NCI-H2029 (cell line): ENCODE results near the gene SYT11.
"Not testable (repeated sequence)": the region's sequence is repeated elsewhere in the genome, so short reads cannot be mapped to it uniquely, and the experiment has no call there.

ENCODE experiments used
- DNase-seq: peaks from one replicate; lab custom pipeline; 2025; lab: John Stamatoyannopoulos, UW

SYT11 gene

GRCh38 chr1:155899683-155900082, 40.3 kb downstream of the SYT11 start:
- DNase-seq, result no peak

GRCh38 chr1:155900161-155900560, 40.8 kb downstream of the SYT11 start:
- DNase-seq, result no peak

- DNase-seq, result no peak
Observed at GRCh38 chr1:155904261-155904660, 44.9 kb downstream of the SYT11 start.

- DNase-seq, result no peak
Observed at GRCh38 chr1:155909894-155910293, 50.5 kb downstream of the SYT11 start.

GRCh38 chr1:155910621-155911121, 51.3 kb downstream of the SYT11 start:
- no peak for DNase-seq

- DNase-seq, result peak; percentile 46
Observed at GRCh38 chr1:155911156-155912055, 52.0 kb downstream of the SYT11 start, which contains the start of gene RIT1. RIT1 (minus strand) TSS chr1:155911349; CDS start chr1:155910761, 588 bp downstream.

GRCh38 chr1:155912056-155912536, 52.7 kb downstream of the SYT11 start:
- no peak for DNase-seq

GRCh38 chr1:155913969-155914757, 54.8 kb downstream of the SYT11 start:
- DNase-seq, result no peak

GRCh38 chr1:155918660-155919059, 59.3 kb downstream of the SYT11 start:
- no peak for DNase-seq

GRCh38 chr1:155919801-155920200, 60.4 kb downstream of the SYT11 start:
- no peak for DNase-seq

GRCh38 chr1:155920717-155921116, 61.4 kb downstream of the SYT11 start:
- no peak for DNase-seq

GRCh38 chr1:155925506-155925905, 66.1 kb downstream of the SYT11 start:
- DNase-seq, result no peak

GRCh38 chr1:155929057-155929456, 69.7 kb downstream of the SYT11 start:
- no peak for DNase-seq

- not testable (repeated sequence) for DNase-seq
Observed at GRCh38 chr1:155930725-155931124, 71.4 kb downstream of the SYT11 start.

GRCh38 chr1:155931332-155932038, 72.1 kb downstream of the SYT11 start:
- DNase-seq, result no peak

GRCh38 chr1:155932081-155932480, 72.7 kb downstream of the SYT11 start:
- DNase-seq, result no peak

GRCh38 chr1:155932487-155932886, 73.1 kb downstream of the SYT11 start:
- no peak for DNase-seq

- no peak for DNase-seq
Observed at GRCh38 chr1:155933591-155934096, 74.3 kb downstream of the SYT11 start.

GRCh38 chr1:155934097-155934935, 74.9 kb downstream of the SYT11 start, which contains the start of gene KHDC4:
KHDC4 (minus strand) TSS chr1:155934413; CDS start chr1:155934373, 40 bp downstream.
- DNase-seq, result peak; percentile 99
